Suprapubic skin (tissue), 4 donors: ENCODE measurements around the gene CACNG7.

Experiments
- EP300 ChIP-seq: sonication (generic); formaldehyde crosslinking; IDR thresholded peaks from one replicate; pipeline ENCODE4 v1.6.1; 2017; ENCODE audit warnings: antibody characterized with exemption
- POLR2AphosphoS5 ChIP-seq, 3 donors: sonication (generic); formaldehyde crosslinking; IDR thresholded peaks; one replicate each; pipeline ENCODE4 v1.6.1; 2017; ENCODE audit warnings: antibody characterized with exemption in 3 of 3
- TF ChIP-seq, protein P1 (sequence below), 2 donors: fragments of 200-600 bp in 1 of 2; fragments of 450-650 bp in 1 of 2; sonication (generic) in 1 of 2; IDR thresholded peaks; one replicate each; pipeline ENCODE4 v1.5.1; 2016 to 2019; ENCODE audit warnings: antibody characterized with exemption in 2 of 2, mild to moderate bottlenecking in 1 of 2, moderate library complexity in 1 of 2

GRCh38 chr19:53908935-53909415 lies at the start of gene CACNG7:
- TF ChIP-seq POLR2AphosphoS5 (IDR thresholded peaks at IDR 0.05) (no peak), EP300 (no peak)
- TF ChIP-seq, protein P1, sequence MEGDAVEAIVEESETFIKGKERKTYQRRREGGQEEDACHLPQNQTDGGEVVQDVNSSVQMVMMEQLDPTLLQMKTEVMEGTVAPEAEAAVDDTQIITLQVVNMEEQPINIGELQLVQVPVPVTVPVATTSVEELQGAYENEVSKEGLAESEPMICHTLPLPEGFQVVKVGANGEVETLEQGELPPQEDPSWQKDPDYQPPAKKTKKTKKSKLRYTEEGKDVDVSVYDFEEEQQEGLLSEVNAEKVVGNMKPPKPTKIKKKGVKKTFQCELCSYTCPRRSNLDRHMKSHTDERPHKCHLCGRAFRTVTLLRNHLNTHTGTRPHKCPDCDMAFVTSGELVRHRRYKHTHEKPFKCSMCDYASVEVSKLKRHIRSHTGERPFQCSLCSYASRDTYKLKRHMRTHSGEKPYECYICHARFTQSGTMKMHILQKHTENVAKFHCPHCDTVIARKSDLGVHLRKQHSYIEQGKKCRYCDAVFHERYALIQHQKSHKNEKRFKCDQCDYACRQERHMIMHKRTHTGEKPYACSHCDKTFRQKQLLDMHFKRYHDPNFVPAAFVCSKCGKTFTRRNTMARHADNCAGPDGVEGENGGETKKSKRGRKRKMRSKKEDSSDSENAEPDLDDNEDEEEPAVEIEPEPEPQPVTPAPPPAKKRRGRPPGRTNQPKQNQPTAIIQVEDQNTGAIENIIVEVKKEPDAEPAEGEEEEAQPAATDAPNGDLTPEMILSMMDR (IDR thresholded peaks at IDR 0.05) = no peak
